GM15510 (cell line): ENCODE results near the gene BEAN1.

ENCODE experiments used
- POLR2A ChIP-seq: IDR thresholded peaks from 3 replicates; pipeline ENCODE4 v1.6.1; 2011; ENCODE audit warnings: borderline replicate concordance; ENCODE audit not compliant: insufficient read length; ENCODE audit errors: extremely low read depth

The BEAN1 gene

DNA sequence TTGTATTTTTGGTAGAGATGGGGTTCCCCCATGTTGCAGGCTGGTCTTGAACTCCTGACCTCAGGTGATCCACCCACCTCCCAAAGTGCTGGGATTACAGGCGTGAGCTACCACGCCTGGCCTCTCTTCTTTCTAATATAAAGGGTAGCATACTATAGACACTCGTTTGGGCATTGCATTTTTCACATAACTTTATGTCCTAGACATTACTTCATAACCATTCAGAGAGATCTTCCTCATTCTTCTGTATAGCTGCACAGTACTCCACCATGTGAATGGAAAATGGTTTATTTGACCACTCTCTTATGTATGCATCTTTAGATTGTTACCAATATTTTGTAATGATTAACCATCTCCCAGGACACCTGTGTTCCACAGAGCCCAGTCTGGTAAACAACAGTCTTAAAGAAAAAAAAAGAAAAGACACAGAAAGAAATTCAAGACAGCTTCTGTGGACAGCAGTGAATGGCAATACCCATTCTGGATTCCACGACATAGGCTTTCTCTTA lies 80.7 kb downstream of the BEAN1 start:
- TF ChIP-seq POLR2A, result no peak

DNA sequence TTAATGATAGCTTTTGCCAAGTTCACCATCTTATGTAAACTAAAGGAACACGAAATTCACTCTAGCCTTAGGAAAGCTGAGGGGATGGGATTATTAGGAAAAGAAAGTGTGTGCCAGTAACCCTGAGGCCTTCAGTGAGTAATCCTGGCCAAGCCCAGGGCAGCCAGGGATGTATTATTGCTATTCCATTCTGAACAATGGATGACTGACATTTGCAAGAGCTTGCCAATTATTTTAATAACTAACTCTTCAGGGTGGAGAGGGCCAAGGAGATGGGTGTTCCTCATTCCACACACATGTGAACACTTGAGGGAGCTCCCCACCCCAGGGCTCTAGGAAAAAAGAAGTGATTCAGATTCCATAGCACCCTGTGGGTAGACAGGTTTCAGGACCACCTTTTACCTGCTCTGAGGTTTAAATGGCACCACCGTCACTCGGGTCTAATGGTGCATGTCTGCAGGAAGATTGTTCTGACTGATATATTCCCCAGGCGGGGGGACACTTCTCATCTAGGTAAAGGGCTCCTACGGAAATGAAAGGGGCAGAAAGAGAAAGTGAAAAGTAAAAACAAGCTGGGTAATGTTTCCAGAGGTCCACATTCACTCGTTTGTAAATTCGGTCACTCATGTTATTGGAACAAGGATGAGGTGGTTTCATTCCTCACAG lies 81.3 kb downstream of the BEAN1 start:
- TF ChIP-seq POLR2A, result no peak

- no peak for TF ChIP-seq POLR2A
These were observed 81.9 kb downstream of the BEAN1 start for GRCh38 chr16:66508914-66509496.

GRCh38 chr16:66509576-66509975 lies 82.5 kb downstream of the BEAN1 start:
- no peak for TF ChIP-seq POLR2A

GRCh38 chr16:66510298-66510697 lies 83.2 kb downstream of the BEAN1 start:
- TF ChIP-seq POLR2A, result no peak

DNA sequence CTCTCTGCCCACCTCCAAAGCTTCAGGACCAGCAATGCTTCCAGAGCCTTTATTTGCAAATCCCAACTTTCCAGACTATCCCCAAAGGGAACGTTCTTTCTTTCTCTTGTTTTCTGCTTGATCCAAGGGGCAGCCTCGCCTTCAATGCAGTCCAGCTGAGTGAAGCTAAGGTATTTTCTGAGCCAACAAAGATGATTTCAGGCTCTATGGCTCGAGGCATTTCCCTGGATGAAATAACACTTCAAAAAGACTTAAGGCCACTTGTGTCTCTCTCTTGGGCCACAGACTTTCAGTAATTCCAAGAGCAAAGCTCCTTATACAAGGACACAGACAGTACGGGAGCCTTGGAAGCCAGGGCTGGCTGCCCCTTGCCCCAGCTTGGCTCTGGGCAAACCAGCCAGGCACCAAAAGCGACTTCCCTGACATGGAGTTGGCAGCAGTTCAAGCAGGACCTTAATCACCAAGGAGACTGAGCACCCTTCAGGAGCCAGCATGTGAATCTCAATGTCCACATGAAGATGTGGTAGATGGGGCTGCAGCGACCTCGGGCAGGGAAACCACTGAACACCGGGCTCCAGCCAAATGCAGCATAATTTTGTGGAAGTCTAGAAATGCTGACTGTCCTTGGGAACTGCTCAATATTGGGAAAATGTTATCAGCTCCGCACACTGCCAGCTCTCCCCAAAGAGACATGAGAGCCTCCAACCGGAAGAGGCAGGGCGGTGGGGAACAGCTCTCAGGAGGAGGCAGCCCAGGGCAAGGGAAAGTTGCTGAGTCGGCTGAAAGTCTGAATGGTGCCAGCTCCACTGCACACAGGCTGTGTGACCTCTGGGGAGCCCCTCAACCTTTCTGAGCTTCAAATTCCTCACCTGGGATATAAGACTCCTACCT lies 83.9 kb downstream of the BEAN1 start:
- TF ChIP-seq POLR2A, result no peak

DNA sequence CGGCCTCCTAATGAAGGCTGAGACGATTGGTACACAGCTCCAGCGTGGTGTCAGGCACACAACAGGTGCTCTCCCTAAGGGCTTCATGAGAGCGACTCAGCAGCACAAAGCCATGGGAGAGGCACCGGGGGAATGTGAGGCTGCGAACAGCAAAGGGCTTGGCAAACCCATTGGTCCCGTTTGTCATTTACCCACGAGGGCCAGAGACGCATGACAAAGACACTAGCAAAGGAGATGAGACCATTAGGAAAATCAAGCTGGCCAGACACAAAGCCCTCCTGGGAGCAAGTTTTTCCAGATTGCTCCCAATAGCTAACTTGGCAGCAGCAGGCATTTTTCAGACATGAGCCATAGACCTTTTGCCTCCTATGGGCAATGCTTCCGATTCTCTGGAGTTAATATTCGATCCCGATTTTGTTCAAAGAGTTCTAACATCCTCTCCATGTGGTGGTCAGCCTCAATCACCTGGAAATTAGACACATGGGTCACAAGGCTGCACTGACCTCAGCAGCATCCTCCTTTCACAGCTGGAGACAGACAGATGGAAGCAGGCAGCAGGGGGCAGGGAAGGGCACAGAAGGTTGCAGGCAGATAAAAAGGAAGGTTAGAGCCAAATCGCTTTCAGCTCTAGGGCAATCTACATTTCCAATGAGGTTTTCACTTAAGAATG lies 84.6 kb downstream of the BEAN1 start:
- no peak for TF ChIP-seq POLR2A

DNA sequence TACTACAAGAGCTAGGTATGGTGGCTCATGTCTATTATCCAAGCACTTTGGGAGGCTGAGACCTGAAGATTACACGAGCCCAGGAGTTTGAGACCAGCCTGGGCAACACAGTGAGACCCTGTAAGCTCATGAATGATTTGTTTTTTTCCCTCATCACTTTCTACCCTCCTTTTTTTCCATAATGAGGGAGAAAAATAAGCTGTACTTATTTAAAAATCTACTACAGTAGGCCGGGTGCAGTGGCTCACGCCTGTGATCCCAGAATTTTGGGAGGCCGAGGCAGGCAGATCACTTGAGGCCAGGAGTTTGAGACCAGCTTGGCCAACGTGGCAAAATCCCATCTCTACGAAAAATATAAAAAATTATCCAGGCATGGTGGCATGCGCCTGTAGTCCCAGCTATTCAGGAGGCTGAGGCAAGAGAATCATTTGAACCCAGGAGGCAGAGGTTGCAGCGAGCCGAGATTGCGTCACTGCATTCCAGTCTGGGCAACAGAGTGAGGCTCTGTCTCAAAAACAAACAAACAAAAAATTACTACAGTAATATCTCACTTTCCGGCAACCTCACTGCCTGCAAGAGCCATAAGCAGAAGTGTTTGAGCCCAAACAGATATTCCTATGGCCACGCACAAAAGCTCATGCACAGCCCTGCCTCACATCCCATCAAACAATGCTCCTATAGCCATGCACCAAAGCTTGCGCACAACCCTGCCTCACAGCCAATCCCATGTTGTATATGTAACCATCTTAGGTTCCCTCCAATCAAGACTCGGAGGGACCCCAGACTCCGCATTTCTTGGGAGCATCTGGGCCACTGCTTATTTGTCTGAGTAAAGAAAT lies 85.4 kb downstream of the BEAN1 start:
- TF ChIP-seq POLR2A, result no peak

DNA sequence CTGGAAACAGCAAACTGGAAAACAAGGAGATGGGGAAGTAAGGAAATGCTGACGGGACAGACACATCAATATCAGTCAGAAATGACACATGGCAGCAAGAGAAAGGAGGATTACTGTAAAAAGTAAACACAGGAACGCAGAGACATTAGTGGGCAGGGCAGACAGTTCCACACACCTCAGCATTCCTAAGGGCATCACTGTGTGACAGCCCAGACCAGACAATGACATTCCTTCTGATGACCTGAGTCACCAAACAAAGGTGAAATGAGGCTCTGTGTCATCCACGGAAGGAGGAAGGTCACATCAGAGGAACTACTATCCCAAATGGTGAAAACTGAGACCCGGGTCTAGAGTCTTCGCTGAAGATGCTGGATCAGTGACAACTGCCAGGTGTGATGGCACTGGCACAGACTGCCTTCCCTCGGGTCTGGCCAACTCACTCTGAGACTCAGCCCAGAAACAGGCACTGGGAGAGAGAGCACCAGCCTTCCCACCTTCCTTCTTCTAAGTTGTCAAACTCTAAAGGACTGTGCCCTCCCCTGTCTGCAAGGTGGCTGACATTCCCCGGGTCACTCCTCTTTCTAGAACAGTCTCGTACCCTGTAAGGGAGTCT lies 86.1 kb downstream of the BEAN1 start:
- no peak for TF ChIP-seq POLR2A

DNA sequence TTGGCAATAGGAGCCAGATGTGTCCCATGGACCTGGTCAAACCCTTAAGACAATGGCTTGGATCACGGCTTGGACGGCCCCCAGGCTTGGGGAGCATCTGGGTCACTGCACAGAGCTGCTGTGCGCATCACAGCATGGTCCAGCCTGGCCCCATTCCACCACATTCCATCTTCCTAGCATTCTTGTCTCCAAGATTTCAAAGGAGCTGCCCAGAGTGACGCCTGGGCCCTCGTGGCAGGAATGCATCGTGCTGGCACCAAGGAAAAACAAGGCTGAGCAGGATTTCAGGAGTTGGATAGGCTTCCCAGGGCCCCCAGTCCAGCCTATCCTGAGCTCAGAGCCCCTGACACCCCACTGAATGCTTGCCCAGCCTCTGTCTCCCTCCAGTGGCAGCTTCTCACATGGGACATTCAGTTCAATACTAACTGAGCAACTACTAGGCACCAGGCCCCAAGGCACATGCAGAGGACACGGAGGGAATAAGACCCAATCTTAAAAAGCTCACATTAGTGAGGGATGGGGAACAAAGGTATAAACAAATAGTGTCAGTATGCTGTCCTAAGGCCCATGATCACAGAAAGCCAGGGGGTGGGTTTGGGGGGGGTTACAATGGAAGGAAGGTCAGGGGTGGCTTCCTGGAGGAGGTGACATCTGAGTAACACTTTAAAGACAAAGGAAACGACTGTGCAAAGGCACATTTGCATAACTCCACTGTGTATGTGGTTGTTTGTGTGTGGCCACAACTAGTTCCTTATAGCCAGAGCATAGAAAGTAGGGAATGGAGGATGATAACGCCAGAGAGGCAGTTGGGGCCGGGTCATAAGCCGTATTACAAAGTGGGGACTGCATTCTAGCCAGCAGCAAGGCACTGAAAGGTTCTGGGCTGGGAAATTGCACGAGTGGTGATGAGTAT lies 88.8 kb downstream of the BEAN1 start:
- no peak for TF ChIP-seq POLR2A

- TF ChIP-seq POLR2A, result no peak
These were observed 89.4 kb downstream of the BEAN1 start for GRCh38 chr16:66516509-66516807.

- no peak for TF ChIP-seq POLR2A
These were observed 89.9 kb downstream of the BEAN1 start for GRCh38 chr16:66516808-66517585.

- no peak for TF ChIP-seq POLR2A
These were observed 90.6 kb downstream of the BEAN1 start for GRCh38 chr16:66517586-66518263.
